NB4 (cell line): ENCODE measurements around the gene MSI2.

Source experiments
- CTCF ChIP-seq: IDR thresholded peaks from one replicate; pipeline ENCODE4 v1.5.1; 2012; ENCODE audit warnings: low read depth, low read length
- MAX ChIP-seq: IDR thresholded peaks from 2 replicates; pipeline ENCODE4 v1.6.1; 2011; ENCODE audit warnings: low read depth, low read length
- POLR2A ChIP-seq: IDR thresholded peaks from 2 replicates; pipeline ENCODE4 v1.6.1; 2011; ENCODE audit warnings: mild to moderate bottlenecking; ENCODE audit not compliant: insufficient read length; ENCODE audit errors: extremely low read depth

GRCh38 chr17:57466017-57466471 lies 209.7 kb downstream of the MSI2 start:
- TF ChIP-seq CTCF = no peak
- TF ChIP-seq POLR2A = no peak
- TF ChIP-seq MAX = no peak
